GM10248 (cell line): ENCODE results near the gene ZNFX1.
A peak's percentile ranks its signal among the peaks of the same experiment; 100 is the strongest.

Experiments used
- CTCF ChIA-PET: fragments of 300-600 bp; sonication (Branson Sonifier 250); formaldehyde crosslinking; extraction: SDS; loops from one replicate; lab custom pipeline; 2021; ENCODE audit warnings: antibody characterized with exemption; lab: Yijun Ruan, JAX
- POLR2A ChIA-PET: fragments of 350-650 bp; sonication (Branson Sonifier 250); formaldehyde crosslinking; extraction: SDS; loops from one replicate; lab custom pipeline; 2020; ENCODE audit warnings: antibody characterized with exemption; lab: Yijun Ruan, JAX
- DNase-seq: peaks from one replicate; pipeline ENCODE4 v3.0.0; 2012; ENCODE audit errors: extremely low spot score
- TF ChIP-seq, protein P1 (sequence below): IDR thresholded peaks from 2 replicates; pipeline ENCODE4 v1.5.1; 2012; ENCODE audit warnings: mild to moderate bottlenecking, low read depth; ENCODE audit errors: extremely low read depth, missing control alignments, control extremely low read depth

Gene ZNFX1

DNA sequence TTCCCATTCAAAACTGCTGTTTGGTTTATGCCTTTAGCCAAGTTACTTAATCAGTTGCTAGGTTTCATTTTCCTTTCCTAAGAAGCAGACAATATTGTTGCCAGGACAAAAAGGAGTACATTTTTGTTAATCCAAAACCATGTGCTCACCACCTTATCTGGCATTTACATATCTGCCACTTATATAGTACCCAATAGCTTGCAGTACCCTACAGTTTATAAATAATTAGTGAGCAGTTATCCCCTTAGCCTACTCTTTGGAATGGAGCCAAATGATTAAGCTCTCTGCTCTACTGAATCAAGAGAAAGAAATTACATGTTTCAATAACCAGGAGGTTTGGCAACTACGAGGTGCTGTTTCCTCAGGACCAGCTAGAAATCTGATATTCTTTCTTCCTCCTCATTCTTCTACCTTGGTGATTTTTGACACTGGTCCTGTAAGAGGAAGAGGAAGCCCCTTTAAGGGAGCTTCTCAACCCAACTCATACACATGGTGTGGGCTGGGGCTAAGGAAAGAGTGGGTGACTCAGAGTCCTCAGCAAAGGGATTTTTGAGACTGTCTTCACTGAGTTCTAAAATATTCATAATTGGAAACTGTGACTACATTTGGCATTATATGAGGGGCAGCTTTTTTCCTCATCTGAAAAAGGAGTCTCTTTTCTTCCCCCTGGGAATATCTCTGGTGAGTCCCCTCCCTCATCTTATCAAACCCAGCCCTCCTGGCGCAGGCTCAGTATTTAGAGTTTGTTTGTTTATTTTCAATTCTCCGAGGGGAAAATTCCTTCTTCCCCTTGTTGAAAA is 1.5 kb downstream of the ZNFX1 start:
- TF ChIP-seq, protein P1, sequence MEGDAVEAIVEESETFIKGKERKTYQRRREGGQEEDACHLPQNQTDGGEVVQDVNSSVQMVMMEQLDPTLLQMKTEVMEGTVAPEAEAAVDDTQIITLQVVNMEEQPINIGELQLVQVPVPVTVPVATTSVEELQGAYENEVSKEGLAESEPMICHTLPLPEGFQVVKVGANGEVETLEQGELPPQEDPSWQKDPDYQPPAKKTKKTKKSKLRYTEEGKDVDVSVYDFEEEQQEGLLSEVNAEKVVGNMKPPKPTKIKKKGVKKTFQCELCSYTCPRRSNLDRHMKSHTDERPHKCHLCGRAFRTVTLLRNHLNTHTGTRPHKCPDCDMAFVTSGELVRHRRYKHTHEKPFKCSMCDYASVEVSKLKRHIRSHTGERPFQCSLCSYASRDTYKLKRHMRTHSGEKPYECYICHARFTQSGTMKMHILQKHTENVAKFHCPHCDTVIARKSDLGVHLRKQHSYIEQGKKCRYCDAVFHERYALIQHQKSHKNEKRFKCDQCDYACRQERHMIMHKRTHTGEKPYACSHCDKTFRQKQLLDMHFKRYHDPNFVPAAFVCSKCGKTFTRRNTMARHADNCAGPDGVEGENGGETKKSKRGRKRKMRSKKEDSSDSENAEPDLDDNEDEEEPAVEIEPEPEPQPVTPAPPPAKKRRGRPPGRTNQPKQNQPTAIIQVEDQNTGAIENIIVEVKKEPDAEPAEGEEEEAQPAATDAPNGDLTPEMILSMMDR = no peak
- DNase-seq = peak; percentile 60
- CTCF ChIA-PET = interaction anchor here (0.8 to 1.7 kb wide), 6 partner anchors 9 to 143 kb away, joined by 3 to 6 read pairs (median 4); no protein-coding TSS in a partner anchor
- POLR2A ChIA-PET = interaction anchor here (1.1 kb wide), 1 partner anchor 9 kb away, joined by 5 read pairs; no protein-coding TSS in a partner anchor

- TF ChIP-seq, protein P1 = no peak
- DNase-seq = no peak
- CTCF ChIA-PET = interaction anchor here (1.2 to 1.7 kb wide), 3 partner anchors 8 to 143 kb away, joined by 4 to 6 read pairs (median 5); no protein-coding TSS in a partner anchor
- POLR2A ChIA-PET = interaction anchor here (1.1 kb wide), 1 partner anchor 8 kb away, joined by 5 read pairs; no protein-coding TSS in a partner anchor
These were observed 2.2 kb downstream of the ZNFX1 start for GRCh38 chr20:49275636-49276035.

DNA sequence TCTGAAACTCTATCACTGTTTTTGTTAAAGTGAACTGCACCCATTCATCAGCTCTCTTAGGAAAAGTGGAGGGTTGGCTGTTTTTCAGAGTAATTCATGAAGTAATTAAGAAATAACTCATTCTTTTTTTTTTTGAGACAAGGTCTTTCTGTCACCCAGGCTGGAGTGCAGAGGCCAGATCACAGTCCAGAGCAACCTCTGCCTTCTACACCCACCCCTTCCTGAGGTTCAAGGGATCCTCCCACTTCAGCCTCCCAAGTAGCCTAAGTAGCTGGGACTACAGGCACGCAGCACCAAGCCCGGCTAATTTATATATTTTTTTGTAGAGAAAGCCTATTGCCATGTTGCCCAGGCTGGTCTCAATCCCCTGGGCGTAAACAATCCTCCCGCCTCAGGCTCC is 2.6 kb downstream of the ZNFX1 start:
- ChIA-PET CTCF (interaction anchor here (1.7 kb wide), 1 partner anchor 30 kb away, joined by 5 read pairs; no protein-coding TSS in a partner anchor), POLR2A (no interaction called here)
- no peak for DNase-seq

DNA sequence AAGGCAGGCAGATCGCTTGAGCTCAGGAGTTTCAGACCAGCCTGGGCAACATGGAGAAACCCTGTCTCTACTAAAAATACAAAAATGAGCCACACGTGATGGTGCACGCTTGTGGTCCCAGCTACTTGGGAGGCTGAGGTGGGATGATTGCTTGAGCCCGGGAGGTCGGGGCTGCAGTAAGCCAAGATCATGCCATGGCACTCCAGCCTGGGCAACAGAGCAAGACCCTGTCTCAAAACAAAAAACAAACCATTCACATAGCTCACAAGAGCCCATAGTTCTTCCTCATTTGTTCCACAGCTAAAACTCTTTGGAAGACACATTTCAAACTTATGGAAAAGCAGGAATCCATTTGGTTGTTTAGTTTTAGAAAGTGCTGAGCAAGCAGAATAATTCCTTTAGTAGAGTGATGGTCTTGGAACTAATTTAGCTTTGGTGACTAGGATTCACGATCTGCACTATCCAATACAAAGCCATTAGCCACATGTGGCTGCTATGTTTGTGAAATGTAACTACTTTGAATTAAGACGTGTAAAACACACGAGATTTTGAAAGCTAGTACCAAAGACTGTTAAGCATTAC is 4.1 kb downstream of the ZNFX1 start:
- ChIA-PET CTCF (interaction anchor here (1.0 kb wide), 2 partner anchors 9 to 27 kb away, joined by 3 read pairs; no protein-coding TSS in a partner anchor), POLR2A (interaction anchor here (0.9 kb wide), 1 partner anchor 11 kb away, joined by 3 read pairs; no protein-coding TSS in a partner anchor)
- TF ChIP-seq, protein P1 = no peak
- DNase-seq = no peak

More for the DNA sequence above, 2.6 kb downstream of the ZNFX1 start:
- TF ChIP-seq, protein P1 = no peak

DNA sequence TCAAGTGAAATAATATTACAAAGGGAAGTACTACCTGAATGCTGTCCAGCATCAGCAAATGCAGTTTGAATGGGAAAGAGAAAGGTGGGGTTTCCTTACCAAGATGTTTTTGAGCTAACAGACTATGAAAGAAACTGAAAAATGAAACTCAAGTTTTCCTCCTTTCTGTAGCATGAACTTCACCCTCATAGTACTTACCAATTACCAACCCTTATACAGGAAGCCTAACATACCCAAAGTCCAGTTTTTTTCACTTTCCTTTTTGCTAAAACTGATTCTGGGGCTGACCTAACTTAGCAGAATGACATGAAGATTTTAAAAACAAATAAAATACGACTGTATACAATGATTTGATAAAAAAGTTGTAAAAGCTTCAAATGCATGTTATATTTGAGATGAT is 5.2 kb downstream of the ZNFX1 start:
- TF ChIP-seq, protein P1 = no peak
- CTCF ChIA-PET = no interaction called here
- DNase-seq = peak; percentile 49
- POLR2A ChIA-PET = interaction anchor here (0.7 to 0.9 kb wide), 2 partner anchors 12 to 23 kb away, joined by 3 to 5 read pairs; no protein-coding TSS in a partner anchor

- TF ChIP-seq, protein P1 = no peak
- no peak for DNase-seq
- ChIA-PET CTCF (interaction anchor here (1.0 to 1.7 kb wide), 3 partner anchors 12 to 24 kb away, joined by 3 to 5 read pairs (median 3); no protein-coding TSS in a partner anchor), POLR2A (interaction anchor here (1.0 kb wide), 1 partner anchor 7 kb away, joined by 4 read pairs; the partner anchor contains the start of gene ZNFX1)
These were observed 7.1 kb downstream of the ZNFX1 start for GRCh38 chr20:49270736-49271135.
